DMS114 treated with DMSO at 0.1 percent for 48 hours (cell line): ENCODE data around the gene KRTAP10-5.
"Not testable (repeated sequence)": the region's sequence is repeated elsewhere in the genome, so short reads cannot be mapped to it uniquely, and the experiment has no call there.

ENCODE experiments used
- DNase-seq: peaks from one replicate; lab custom pipeline; 2025; ENCODE audit not compliant: unreplicated experiment; lab: John Stamatoyannopoulos, UW

Gene KRTAP10-5, protein sequence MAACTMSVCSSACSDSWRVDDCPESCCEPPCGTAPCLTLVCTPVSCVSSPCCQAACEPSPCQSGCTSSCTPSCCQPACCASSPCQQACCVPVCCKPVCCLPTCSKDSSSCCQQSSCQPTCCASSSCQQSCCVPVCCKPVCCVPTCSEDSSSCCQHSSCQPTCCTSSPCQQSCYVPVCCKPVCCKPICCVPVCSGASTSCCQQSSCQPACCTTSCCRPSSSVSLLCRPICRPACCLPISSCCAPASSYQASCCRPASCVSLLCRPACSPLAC

DNA sequence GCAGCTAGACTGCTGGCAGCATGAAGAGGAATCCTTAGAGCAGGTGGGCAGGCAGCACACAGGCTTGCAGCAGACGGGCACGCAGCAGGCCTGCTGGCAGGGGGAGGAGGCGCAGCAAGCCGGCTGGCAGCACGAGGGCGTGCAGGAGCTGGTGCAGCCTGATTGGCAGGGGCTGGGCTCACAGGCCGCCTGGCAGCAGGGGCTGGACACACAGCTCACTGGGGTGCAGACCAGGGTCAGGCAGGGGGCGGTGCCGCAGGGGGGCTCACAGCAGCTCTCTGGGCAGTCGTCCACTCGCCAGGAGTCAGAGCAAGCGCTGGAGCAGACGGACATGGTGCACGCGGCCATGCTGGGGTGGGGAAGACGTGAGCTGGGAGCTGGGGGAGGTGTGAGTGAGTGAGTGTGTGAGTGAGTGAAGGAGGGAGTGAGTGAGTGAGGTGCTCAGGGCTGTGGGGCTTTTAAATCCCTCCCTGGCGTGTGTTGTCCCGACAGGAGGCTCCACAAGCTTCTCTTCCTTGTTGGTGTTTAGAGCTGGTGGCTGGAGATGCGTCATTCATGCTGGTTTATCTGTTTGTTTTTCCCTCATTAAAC, at the start of gene KRTAP10-5:
Gene KRTAP10-5, minus strand, starts transcription at position 374 of the 591 bp plus-strand sequence. Its CDS starts 26 bp downstream, at position 348.
- not testable (repeated sequence) for DNase-seq

DNA sequence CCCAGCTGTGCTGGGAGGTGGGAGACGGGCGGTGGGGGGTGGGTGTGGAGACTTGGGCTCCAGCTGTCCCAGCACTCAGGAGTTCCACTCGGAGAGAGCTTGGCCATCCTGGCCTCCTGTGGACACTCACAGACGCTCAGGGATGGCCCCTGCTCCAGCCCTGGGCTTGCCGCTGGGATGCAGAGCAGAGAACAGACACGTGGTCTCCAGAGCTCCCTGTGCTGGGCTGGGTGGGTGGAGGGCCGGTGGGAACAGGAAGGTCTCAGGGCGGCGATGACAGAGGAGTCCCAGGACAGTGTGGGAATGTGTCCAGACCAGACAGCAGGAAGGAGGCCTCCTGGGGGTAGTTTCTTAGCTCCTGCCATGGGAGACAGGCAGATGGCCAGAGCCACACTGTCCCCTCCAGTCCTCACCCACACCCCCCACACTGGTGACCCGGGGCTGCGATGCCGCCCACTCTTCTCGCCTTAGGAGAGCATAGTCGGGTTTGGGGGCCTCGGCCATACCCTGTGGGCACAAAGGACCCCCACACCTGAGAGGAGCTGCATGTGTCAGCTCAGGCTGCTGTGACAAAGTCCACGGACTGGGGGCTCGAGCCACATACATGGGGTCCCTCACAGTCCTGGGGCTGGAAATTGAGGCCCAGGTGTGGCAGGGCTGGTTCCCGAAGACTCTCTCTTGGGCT, 48.4 kb upstream of the KRTAP10-5 start:
- DNase-seq, result no peak

DNA sequence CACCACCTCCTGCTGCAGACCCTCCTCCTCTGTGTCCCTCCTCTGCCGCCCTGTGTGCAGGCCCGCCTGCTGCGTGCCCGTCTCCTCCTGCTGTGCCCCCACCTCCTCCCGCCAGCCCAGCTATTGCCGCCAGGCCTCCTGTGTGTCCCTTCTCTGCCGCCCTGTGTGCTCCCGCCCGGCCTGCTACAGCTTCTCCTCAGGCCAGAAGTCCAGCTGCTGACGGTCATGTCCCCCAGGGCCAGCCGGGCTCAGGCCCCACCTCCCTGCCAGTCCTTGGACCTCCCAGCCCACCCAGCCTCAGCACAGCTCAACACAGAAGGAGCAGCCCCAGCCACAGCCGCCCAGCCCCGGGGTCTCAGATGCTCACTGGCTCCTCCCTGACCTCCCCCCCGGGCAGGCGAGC, 47.4 kb upstream of the KRTAP10-5 start:
- DNase-seq, result not testable (repeated sequence)

DNA sequence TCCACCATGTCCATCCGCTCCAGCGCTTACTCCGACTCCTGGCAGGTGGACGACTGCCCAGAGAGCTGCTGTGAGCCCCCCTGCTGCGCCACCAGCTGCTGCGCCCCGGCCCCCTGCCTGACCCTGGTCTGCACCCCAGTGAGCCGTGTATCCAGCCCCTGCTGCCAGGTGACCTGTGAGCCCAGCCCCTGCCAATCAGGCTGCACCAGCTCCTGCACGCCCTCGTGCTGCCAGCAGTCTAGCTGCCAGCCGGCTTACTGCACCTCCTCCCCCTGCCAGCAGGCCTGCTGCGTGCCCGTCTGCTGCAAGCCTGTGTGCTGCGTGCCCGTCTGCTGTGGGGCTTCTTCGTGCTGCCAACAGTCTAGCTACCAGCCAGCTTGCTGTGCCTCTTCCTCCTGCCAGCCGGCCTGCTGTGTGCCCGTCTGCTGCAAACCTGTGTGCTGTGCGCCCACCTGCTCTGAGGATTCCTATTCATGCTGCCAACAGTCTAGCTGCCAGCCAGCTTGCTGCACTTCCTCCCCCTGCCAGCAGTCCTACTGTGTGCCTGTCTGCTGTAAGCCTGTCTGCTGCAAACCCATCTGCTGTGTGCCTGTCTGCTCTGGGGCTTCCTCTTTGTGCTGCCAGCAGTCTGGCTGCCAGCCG, 46.9 kb upstream of the KRTAP10-5 start:
- not testable (repeated sequence) for DNase-seq

DNA sequence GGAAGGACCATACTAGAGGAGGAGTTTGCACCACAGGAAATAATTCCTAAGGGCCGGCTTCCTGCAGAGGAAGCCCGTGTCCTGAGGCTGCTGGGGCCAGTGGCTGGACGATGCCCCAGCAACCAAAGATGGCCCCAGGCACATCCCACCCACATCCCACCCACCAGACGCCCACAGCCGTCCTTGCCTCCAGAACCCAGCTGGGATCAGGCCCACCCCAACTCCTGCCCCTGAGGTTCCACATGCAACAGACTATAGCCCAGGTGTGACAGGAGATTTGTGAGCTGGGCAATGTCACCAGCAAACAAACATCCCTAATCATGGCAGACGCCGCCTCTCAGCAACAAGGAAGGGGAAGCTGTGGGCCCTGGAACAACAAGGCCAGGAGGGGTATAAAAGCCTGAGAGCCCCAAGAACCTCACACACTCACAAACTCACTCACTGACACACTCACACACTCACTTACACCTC, 46.3 kb upstream of the KRTAP10-5 start, which contains the start of gene KRTAP10-9:
Gene KRTAP10-9, plus strand, starts transcription at position 421 of the 471 bp plus-strand sequence. CDS start 79 bp downstream, outside the sequence.
- no peak for DNase-seq

DNA sequence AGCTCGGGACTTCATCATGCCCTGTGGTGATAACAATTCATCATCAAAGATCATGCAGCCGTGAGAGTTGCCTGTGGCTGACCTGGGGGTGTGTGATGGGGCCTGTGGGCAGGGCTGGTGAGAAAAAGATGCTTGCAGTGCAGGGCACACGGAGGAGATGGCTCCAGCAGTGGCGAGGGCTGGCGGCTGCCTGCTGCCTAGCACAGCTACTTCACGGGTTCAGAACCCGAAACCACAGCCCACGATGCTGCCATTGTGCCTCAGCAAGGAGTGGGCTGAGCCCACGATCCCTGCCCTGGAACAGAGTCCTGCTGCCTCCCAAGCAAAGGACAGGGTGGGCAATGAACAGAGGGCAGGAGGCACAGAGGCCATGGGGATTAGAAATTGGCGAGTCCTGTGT, 45.9 kb upstream of the KRTAP10-5 start:
- no peak for DNase-seq

DNA sequence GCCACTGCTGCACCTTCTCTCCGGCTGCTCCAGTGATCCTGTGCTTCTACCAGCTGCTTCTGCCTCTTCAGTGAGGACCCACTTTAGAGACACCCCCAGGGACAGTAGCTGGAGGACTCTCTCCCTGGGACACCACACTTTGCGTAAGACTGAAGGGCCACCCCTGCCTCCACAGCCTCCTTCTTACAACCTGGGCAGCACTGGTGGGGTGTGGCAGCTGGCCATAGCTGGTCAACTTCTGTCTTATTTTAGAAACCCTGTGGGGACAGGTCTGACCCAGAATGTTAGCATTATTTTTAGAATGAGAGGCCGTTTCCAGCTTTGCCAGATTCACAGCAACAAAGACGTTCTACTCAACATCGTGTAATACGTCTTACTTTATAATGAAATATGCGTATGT, 45.4 kb upstream of the KRTAP10-5 start:
- no peak for DNase-seq

DNA sequence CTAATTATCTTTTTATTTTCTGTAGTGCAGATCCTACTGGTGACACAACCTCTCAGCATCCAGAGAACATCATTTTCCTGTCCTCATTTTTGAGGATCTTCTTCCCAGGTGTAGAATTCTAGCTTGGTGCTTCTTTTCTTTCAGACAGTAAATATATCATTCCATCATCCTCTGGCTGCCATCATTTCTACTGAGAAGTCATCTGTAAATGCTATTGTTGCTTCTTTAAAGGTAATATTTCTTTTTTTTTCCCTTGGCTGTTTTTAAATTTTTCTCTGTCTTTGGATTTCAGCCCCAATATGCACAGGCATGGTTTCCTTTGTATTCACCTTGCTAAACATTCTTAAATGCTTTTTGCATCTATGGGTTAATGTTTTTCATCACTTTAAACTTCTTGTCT, 43.2 kb upstream of the KRTAP10-5 start:
- DNase-seq, result no peak

DNA sequence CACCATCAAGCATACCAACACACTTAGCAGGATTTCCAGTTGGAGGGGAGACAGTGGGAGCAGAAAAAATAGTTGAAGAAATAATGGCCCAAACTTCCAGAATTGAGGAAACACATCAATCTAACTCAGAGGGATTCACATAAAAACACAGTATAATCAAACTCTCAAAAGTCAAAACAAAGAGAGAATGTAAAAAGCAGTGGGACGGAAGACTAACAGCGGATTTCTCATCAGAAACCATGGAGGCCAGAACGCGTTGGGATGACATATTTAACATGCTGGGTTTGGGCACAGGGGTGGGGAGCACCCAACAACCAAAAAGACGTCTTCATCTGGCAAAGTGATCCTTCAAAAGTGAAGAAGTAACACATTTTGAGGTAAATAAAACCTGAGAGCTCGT, 39.5 kb upstream of the KRTAP10-5 start:
- DNase-seq, result no peak

DNA sequence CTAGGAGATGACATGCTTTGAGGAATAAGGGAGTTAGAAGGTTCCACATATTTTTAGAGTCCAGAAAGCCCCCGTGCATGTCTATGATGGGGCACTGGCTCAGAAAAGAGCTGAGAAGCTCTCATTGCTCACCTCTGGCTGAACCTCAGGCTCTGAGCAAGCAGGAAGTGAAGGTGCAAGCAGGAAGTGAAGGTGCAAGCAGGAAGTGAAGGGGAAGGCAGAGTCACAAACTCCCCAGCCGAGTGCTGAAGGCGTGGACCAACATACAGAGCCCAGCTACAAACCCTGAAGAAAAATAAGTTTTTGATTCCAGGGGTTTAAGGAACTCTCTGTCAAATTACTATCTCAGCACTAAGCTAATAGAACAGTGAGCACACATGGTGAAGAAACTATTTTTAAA, 38.5 kb upstream of the KRTAP10-5 start:
- no peak for DNase-seq

DNA sequence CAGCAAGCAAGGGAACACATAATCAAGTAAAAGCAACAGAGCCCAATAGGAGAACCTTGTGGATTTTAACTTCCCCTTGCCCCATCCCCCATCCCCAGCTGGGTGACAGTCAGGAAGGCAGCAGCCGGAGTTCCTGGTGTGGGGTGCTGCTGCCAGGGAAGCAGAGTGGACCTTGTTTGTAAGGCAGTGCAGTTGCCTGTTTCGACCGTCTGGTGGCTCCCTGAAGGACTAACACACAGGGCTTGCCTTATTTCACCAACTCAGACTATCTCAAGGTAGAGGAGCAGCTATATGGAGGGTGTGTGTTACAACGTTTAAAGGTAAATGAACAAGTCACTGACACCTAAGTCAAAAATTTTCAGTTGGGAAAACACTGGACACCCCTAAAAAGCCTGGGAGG, 38.1 kb upstream of the KRTAP10-5 start:
- no peak for DNase-seq

DNA sequence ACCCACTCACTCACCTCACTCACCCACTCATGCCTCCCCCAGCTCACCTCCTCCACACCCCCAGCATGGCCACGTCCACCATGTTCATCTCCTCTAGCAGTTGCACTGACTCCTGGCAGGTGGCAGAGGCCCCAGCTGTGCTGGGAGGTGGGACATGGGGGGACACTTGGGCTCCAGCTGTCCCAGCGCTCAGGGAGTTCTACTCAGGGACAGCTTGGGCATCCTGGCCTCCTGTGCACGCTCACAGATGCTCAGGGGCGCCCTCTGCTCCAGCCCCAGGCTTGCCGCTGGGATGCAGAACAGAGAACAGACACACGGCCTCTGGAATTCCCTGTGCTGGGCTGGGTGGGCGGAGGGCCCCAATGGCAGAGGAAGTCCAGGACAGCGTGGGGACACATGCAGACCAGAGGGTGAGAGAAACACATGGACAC, 36.7 kb upstream of the KRTAP10-5 start:
- no peak for DNase-seq

DNA sequence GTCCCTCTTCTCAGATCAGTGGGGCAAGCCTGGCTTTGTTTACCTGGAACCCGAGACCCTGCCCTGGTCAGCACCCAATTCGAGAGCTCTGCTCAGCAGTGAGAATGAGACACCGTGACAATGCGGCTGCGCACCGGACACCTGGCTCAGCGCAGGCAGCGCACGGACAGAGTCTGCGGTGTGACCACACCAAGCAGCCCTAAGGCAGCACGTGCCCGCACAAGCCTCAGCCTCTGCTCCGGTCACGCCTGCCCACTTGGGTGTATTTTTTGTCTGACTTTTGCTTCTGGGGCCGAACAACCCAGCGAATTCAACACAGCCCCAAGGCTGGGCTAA, 36.2 kb upstream of the KRTAP10-5 start:
- DNase-seq, result no peak

DNA sequence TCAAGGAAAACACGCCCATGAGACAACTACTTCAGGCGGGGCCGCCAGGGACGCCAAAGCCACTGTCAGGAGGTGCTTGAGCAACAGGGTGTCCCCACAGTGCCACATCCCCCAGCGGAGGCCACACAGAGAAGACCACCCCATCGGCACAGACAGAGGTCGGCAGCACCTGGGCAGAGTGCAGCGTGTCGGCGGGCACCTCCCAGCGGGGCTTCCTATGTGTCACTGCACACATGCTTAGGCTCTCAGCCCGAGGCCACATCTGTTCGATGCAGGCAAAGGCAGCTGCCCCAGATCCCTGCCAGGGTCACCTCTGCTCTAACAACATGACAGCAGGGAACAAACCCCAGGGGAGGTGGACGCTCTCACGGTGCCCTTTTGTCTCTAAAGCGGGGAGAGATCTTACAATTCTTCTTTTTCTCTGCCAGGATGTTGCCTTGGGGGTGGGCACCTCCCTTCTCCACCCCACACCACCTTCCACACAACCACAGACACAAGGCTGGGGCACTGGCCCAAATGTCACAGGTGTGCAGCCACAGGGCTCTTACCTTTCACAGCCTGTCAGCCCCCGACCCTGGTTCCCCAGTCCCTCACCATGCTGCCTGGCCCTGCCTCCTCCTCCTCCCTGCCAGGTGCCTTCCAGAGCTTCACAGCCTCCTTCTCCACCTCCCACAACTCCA, 35.6 kb upstream of the KRTAP10-5 start:
- no peak for DNase-seq

DNA sequence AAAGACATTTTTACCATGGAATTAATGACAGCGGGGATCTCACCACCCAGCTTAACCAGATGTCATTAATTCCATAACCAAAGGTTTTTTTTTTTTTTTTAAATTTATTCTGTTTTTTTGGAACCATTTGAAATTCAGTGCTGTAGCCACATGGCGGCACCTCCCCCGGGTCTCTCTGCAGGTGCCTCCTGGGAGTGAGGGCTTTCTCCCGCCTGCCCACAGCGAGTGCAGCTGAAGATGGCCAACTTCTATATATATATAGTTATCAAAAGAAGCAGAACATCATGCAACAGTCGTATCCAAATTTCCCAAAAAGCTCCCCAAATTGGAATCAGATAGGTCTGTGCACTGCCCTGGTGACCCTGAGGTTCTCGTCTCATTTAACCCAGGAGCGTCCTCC, 35.1 kb upstream of the KRTAP10-5 start:
- no peak for DNase-seq

DNA sequence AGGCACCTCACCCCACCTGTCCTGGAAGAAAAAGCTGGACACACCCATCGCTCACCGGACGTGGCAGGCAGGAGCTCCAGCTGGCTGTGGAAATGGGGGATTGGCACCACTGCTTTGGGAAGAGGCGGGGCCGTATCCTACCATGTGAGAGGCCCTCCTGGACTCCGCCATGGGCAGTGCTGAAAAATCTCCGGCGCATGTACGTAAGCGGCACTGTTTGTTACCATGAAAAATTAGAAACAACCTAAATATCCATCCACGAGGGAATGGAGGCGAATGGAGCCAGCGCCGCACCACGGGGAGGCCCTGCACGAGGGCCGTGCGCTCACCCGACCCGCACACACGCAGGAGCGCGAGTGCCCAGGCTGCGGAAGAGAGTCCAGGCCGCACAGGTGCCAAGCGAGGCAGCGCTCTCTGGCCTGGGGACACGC, 34.6 kb upstream of the KRTAP10-5 start:
- DNase-seq, result no peak

DNA sequence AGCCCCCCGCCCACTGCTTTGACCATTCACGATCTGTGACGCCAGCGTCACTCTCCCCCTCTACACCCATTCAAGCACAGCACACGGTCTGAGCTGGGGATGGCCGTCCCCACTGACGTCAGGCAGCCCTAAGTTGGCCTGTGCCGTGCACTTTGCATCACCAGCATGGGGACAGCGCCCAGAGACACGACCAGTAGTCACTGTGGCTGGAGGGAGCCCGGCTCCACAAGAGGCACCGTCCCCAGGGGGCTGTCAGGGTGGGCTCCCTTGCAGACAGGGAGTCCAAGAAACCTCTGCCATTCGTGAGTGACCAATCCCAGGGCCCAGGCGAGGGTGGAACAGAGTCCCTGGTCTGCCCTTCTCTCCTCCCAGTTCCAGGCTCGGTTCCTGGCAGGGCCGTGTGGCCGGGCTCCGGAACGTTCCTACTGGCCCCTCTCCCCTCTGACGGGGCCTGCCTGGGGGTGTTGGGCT, 33.8 kb upstream of the KRTAP10-5 start:
- DNase-seq, result no peak

DNA sequence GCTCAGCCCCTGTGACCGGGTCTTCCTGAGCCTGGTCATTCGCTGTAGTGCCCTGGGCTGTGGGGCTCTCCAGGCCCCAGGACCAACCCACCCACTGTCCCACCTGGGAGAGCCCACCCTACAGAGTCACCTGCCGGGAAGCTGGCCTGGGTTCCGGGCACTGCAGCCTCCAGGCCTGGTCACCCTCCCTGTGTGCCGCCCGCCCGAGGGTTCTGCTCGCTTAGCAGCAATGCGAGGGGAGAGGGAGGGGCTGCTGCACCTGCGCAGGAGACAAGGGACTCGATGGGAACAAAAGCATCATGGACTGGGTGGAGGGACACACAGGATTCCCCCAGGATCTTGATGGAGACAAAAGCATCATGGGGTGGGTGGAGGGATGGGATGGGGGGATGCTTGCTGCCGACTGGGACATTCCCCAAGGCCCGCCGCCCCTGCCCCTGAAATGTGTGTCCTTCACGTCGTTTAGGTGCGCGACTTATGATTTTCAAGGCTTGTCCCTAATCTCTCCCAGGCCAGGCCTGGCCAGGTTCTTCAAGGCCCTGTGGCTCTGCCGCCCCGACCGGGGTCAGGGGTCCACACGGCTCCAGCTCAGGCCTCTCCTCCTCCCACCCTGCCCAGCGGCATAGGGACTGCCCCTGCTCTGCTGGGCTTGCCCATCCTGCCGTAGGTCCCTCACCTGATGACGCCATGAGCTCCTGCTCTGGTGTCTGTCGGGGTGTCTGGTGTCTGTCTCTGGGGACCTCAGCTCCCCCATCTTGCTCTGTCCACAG, 33.2 kb upstream of the KRTAP10-5 start:
- no peak for DNase-seq

DNA sequence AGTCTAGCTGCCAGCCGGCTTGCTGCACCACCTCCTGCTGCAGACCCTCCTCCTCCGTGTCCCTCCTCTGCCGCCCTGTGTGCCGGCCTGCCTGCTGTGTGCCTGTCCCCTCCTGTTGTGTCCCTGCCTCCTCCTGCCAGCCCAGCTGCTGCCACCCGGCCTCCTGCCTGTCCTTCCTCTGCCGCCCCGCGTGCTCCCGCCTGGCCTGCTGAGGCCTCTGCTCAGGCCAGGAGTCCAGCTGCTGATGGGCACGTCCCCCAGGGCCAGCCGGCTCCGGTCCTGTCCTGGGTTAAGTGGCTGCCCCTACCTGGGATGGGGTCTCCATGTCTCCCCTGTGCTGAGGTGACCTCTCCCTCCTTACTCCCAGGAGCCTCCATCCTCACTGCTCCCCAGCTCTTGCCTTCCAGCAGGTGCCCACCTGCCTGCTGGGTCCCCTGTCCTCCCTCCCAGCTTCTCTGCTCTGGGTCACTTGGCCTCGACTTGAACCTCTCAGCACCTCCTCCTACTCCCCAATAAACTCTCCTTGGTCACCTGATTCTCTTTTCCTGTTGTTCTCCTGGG, 32.3 kb upstream of the KRTAP10-5 start:
- DNase-seq, result no peak

DNA sequence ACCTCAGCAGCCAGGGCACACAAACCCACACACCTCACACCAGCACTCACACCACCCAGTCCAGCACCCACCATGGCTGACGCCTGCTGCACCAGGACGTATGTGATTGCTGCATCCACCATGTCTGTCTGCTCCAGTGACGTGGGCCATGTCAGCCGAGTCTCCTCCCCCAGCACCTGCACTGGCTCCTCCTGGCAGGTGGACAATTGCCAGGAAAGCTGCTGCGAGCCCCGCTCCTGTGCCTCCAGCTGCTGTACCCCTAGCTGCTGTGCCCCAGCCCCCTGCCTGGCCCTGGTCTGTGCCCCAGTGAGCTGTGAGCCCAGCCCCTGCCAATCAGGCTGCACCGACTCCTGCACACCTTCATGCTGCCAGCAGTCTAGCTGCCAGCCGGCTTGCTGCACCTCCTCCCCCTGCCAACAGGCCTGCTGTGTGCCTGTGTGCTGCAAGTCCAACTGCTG, 31.7 kb upstream of the KRTAP10-5 start, which contains the start of gene KRTAP10-8:
Gene KRTAP10-8, plus strand, starts transcription at position 51 of the 458 bp plus-strand sequence. Its CDS starts 22 bp downstream, at position 73.
- no peak for DNase-seq
